Cardiac septum (tissue), 1 donor: Measurements from ENCODE around the gene SNX13. TPM values are rescaled to one million over a fixed set of nuclear protein-coding genes. Genes with fewer than 3 reads are reported as not detected.
A peak's percentile ranks its signal among the peaks of the same experiment; 100 is the strongest.

Experiments
- DNase-seq: peaks from one replicate; pipeline ENCODE4 v3.0.0-alpha.2; 2020; ENCODE audit warnings: low spot score
- intact Hi-C: fragments of 100-400 bp; cut with DNase I; formaldehyde crosslinking; loops from one replicate; pipeline ENCODE4 v1.14.0; 2022
- total RNA-seq: library from RNA; stranded (reverse); fragmentation: NEBNext Ultra II Directional; extraction: Animal tissue kit (Norgen Biotek cat#: 25700); gene quantifications from one replicate; pipeline ENCODE4 v1.2.1, GENCODE V29; 2021
- donor health status: DM: no; HTN: no; CAD: no.

SNX13 gene
- total RNA-seq, 1 donor from 2014 or later = 48.8 TPM

DNA sequence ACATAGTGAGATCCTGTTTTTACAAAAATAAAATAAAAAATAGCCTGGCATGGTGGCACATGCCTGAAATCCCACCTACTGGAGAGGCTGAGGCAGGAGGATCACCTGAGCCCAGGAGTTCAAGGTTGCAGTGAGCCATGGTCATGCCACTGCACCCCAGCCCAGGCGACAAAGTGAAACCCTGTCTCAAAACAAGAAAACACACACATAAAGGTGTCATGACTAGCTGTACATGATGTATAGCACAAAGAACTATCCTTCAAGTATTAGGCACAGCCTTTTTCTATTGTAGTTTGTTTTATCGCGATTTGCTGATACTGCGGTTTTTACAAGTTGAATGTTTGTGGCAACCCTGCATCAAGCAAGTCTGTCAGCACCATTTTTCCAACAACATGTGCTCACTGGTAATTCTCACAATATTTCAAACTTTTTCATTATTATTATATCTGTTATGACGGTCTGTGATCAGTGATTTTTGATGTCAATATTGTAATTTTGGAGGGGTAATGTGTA, 11.5 kb upstream of the SNX13 start:
- DNase-seq = no peak
- intact Hi-C loops = no loop called here

DNA sequence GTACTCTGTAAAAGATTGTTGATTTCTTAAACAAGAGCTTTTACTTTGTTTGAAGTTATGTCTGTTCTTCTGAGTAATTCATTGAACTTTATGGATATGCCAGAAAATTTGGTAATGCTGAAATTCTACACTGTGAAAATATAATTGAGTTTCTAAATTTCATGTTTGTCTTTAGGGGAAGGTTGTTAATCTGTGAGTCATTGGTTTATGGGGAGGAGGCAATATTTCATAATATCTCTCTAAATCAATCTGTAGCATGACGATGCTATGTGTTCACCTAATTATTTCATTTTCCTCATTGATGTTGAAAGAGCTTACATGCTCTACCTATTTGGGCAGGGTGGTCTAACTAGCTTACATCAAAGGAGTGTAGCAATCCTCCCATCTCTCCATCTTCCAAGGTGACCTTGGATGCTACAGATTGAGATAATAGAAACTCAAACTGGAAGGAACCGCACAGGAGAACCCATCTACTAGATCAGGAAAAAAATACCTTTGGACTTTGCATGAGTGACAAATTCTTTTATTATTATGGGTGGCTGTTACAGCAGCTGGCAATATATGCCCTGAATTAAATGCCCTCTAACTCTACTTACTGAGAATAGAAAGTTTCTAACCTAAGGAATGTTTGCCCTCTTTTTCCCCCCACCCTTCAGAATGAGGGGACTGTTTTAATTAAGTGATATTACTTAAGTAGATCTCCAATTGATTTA, 8.4 kb upstream of the SNX13 start:
- no peak for DNase-seq
- intact Hi-C loops = no loop called here

DNA sequence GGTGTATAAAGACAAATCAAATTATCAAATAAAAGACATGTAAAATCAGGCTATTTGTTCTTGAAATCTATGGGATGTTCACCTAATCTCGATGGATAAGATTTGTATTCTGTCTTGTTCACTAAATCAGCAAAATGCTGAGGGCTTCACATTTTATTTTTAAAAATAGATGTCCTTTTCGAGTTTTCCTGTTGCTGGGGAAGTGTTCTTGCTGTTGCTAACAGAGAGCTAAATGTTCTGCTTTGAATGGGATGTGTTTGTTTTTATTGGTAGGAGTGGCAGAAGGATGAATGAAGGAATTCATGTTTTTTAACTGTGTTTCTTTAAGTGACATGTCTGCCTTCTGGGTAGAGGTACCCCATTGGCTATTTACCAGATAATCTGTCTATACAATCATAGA, 7.3 kb upstream of the SNX13 start:
- no peak for DNase-seq
- intact Hi-C loops = no loop called here

GRCh38 chr7:17946591-17946990, 6.3 kb upstream of the SNX13 start:
- intact Hi-C loops = no loop called here
- no peak for DNase-seq

DNA sequence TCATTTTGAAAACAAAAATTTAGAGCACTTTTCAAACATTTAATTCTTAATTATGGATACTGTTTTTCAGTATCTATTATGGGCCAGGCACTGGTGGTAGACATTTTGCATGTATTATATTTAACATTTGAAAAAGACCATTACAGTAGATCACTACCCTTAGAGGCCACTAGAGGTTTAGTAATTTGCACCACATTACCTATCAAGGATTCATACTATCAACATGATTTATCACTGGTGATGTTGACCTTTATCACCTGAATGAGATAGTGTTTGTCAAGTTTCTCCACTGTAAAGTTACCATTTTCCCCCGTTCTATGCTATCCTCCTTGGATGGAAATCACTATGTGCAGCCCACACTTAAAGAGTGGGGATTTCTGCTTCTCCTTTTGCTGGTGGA, 4.4 kb upstream of the SNX13 start:
- intact Hi-C loops = no loop called here
- no peak for DNase-seq

- intact Hi-C loops = no loop called here
- no peak for DNase-seq
Observed at GRCh38 chr7:17943006-17943405, 2.7 kb upstream of the SNX13 start.

GRCh38 chr7:17942231-17942630, 1.9 kb upstream of the SNX13 start:
- no peak for DNase-seq
- intact Hi-C loops = no loop called here

DNA sequence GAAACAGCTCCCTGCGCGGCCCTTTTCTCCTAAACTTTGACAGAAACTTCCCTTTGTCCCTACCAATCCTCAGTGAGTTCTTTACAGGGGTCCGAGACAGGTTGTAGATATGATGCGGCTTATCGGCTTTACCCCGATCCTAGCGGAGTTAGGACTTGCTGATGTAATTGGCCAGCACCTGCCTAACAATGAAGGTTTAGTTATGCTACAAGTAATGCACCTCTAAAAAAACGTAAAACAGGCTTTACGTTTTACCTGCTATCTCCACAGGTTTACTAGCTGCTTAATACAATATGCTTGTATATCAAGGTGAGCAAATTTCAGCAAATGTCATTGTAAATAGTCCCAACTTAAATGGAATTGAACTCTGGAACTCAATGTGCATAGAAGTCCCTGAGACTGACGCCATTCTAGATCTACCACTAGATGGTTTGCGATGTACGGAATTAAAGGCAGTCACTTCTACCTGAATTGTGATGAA, 697 bp upstream of the SNX13 start:
- no peak for DNase-seq
- intact Hi-C loops = no loop called here

- intact Hi-C loops = no loop called here
- DNase-seq = peak; percentile 76
Observed at GRCh38 chr7:17939606-17940301, 540 bp downstream of the SNX13 start.

DNA sequence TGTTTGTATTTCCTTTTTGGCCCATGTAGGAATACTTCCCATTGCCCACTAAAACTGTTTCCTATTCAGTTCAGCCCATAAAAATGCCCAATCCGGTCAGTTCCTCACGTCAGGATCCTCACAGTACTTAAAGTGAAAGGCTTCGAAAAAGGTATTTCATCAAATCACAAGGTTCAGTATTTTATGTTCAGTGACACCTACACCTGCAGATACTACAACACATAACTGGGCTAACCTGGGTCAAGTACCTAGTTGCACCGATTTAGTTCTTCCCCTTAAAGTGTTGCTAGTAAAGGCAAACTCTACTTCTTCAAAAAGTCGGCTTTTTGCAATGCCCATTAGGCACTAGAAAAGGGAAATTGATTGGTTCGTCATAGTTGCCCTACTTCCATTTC, 1.1 kb downstream of the SNX13 start:
- intact Hi-C loops = no loop called here

GRCh38 chr7:17937506-17938120, 2.7 kb downstream of the SNX13 start:
- DNase-seq = no peak
- intact Hi-C loops = no loop called here

More for the DNA sequence above, 1.1 kb downstream of the SNX13 start:
- DNase-seq = no peak

DNA sequence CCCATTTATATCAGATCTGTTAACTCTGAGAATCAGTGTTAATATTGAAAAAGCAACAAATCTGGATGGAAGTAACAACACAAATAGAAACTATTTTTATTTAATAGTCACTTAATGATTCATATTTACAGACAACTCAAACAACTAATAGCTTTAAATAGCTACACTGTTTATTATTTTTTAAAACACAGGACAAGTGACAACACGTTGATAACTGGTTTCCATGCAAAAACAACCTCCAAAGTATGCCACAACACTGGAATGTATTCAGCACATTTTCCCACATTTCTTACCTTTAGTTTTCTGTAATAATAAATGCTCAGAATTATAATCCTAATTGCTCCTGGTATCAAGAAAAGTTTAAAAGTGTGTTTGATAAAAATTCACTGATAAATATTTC, 4.0 kb downstream of the SNX13 start:
- intact Hi-C loops = no loop called here
- no peak for DNase-seq

DNA sequence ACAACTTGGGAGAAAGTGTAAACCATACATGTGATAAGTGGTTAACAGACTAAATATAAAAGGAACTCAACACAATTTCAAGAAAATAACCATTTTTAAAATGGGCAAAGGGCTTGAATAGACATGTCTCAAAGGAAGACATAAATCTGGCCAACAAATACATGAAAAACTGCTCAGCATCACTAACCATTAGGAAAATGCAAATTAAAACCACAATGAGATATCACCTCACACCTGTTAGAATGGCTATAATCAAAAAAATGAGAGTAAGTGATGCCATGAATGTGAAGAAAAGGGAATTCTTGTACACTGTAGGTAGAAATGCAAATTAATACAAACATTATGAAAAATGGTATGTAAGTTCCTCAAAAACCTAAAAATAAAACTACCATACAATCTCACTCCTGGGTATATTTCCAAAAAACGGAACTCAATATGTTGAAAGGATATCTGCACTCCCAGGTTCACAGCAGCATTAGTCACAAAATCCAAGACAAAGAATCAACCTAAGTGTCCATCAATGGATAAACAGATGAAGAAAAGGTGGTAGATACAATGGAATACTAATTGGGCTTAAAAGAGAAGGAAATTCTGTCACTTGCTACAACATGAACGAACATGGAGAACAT, 5.6 kb downstream of the SNX13 start:
- intact Hi-C loops = no loop called here
- DNase-seq = no peak

- DNase-seq = no peak
- intact Hi-C loops = no loop called here
Observed at GRCh38 chr7:17934094-17934493, 6.2 kb downstream of the SNX13 start.

- intact Hi-C loops = no loop called here
- no peak for DNase-seq
Observed at GRCh38 chr7:17932770-17933169, 7.5 kb downstream of the SNX13 start.

- DNase-seq = no peak
- intact Hi-C loops = no loop called here
Observed at GRCh38 chr7:17931069-17931468, 9.2 kb downstream of the SNX13 start.

DNA sequence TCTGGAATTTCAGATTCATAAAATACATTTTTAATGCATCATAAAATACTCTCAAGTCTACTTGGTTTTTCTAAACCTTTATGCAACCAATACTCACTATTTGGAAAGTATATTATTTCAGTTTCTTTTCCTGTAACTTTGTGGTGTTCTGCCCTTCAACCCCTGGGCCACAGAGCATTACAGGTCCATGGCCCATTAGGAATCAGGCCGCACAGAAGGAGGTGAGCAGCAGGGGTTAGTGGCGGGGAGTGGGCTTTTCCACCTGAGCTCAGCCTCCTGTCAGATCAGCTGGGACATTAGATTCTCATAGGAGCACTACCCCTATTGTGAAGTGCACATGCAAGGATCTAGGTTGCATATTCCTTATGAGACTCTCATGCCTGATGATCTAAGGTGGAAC, 9.7 kb downstream of the SNX13 start:
- no peak for DNase-seq
- intact Hi-C loops = no loop called here

DNA sequence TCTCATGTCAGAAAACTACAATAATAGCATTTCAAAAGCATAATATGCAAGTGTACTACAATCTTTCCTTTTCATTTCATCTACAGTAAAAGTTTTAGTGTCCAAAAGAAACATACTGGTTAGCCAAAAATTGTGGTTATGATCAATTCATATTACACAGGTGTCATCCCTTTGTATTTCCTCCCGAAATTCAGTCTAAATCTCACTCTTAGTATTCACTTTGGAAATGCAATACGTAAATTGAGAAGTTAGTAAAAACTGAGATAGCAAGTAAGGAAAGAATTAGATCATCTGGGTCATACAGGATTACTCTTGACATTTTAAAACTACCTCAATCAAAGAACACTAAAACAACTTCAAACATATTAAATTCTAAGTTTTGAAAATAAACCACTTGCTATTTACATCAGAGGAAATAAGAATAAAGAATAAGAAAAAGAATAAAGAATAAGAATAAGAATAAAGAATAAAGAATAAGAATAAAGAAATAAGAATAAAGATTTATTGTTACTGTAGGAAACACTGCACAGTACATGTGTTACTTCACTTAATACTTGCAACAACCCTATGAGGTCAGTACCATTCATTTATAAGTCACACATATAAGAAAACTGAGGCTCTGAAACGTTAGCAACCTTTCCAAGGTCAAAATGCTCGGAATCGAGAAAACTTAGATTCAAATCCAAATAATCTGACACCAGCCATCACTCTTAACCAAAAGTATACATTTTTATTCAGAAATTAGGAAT, 10.5 kb downstream of the SNX13 start:
- no peak for DNase-seq
- intact Hi-C loops = no loop called here

DNA sequence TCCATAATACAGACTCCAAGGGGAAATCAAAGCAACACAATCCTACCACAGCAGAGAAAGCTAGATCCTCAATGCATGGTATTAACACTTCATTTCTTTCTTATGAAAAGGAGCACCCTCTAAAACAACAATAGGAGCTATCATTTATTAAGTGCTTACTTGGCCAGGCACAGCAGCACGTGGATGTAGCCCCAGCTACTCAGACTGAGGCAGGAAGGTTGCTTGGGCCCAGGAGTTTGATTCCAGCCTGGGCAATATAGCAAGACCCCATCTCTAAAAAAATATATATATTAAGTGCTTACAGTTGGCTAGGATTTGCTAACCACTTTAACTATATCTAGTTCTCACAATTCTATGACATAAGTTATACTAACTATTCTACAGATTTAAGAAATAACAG, 12.2 kb downstream of the SNX13 start:
- DNase-seq = no peak
- intact Hi-C loops = no loop called here
